Activated CD8-positive, alpha-beta memory T cell treated with anti-CD3 and anti-CD28 coated beads for 48 hours (primary cell): ENCODE data around the gene PCIF1.

Source experiments
- DNase-seq, 3 experiments: peaks; one replicate each; pipeline ENCODE4 v3.0.0-alpha.2; 2020; ENCODE audit warnings: low read depth in 2 of 3, low spot score in 2 of 3

PCIF1 gene

GRCh38 chr20:45904583-45905504 is 29.6 kb upstream of the PCIF1 start:
- DNase-seq = no peak

GRCh38 chr20:45905505-45906079 is 28.9 kb upstream of the PCIF1 start:
- no peak for DNase-seq

- no peak for DNase-seq
These were observed 27.1 kb upstream of the PCIF1 start for GRCh38 chr20:45907219-45907948.

- no peak for DNase-seq
These were observed 26.4 kb upstream of the PCIF1 start for GRCh38 chr20:45908084-45908483.

GRCh38 chr20:45909336-45909808 is 25.1 kb upstream of the PCIF1 start:
- no peak for DNase-seq

- no peak for DNase-seq
These were observed 24.4 kb upstream of the PCIF1 start for GRCh38 chr20:45909817-45910669.

GRCh38 chr20:45910670-45911485 is 23.6 kb upstream of the PCIF1 start:
- peak; percentile 94 to 98 (median 97) for DNase-seq

GRCh38 chr20:45911486-45912343 is 22.8 kb upstream of the PCIF1 start, which contains the start of gene PLTP:
Gene PLTP, minus strand, starts transcription at chr20:45912155. Its CDS starts 703 bp downstream, at chr20:45911452.
- DNase-seq = peak in 2 of 3 experiments; percentile 17 to 22

- no peak for DNase-seq
These were observed 22.2 kb upstream of the PCIF1 start for GRCh38 chr20:45912344-45912682.

- no peak for DNase-seq
These were observed 21.4 kb upstream of the PCIF1 start for GRCh38 chr20:45913116-45913515.

- no peak for DNase-seq
These were observed 16.7 kb upstream of the PCIF1 start for GRCh38 chr20:45917790-45918141.

GRCh38 chr20:45918182-45918737 is 16.2 kb upstream of the PCIF1 start:
- no peak for DNase-seq

GRCh38 chr20:45918779-45919537 is 15.5 kb upstream of the PCIF1 start:
- no peak for DNase-seq

- DNase-seq = no peak
These were observed 14.7 kb upstream of the PCIF1 start for GRCh38 chr20:45919542-45920399.

GRCh38 chr20:45920462-45921336 is 13.8 kb upstream of the PCIF1 start:
- no peak for DNase-seq
